NOMO-1 (cell line): Measurements from ENCODE around the gene EMX1.

Source experiments
- DNase-seq, 2 experiments: peaks; one replicate each; lab custom pipeline; 2025; ENCODE audit not compliant: unreplicated experiment in 2 of 2; lab: John Stamatoyannopoulos, UW

Gene EMX1

GRCh38 chr2:72924353-72925240, 7.3 kb downstream of the EMX1 start:
- no peak for DNase-seq

DNA sequence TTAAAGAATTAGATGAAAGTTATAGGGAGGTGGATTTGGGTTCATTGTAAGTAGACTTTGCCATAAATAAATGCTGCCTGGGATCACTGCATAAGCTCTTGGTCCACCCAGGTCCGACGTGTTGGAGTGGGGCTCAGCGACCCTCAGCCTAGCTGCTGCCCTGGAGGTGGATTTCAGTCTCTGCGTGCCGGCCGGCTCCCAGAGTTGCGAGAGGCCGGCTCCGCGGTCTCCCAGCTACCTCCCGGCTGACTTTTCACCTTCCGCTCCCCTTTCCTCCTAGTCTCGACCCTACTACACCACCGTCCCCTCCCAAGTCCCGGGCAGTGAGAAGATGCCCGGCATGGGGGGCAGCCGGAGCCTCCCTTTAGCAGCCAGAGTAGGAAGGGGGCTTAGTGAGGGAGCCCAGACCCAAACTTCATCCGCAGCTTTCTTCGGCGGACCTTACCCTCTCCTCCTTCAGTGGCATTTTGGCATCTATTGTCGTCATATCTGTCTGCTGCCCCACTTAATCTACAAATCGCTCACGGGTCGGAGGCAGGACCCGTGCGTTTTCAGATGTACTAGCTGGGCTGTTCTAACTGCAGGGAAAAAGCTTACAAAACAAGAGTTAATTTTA, 8.1 kb downstream of the EMX1 start:
- no peak for DNase-seq

DNA sequence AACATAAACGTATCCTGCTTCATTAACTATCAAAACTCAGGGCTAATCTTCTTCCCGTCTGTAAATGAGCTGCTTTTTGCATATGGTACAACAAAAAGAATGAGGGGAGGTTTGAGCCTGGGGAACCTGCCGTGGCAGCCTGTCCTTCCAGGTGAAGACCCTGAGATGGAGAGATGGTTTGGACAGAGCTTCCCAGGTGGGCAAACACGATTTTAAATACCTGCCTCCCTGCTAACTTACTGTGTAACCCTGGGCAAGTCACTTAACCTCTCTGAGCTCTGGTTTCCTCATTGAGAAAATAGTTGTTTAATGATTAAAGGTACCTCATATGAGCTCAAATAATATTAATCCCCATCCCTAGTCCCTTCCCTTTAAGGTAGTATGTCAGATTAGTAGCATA, 9.0 kb downstream of the EMX1 start:
- DNase-seq, result no peak

DNA sequence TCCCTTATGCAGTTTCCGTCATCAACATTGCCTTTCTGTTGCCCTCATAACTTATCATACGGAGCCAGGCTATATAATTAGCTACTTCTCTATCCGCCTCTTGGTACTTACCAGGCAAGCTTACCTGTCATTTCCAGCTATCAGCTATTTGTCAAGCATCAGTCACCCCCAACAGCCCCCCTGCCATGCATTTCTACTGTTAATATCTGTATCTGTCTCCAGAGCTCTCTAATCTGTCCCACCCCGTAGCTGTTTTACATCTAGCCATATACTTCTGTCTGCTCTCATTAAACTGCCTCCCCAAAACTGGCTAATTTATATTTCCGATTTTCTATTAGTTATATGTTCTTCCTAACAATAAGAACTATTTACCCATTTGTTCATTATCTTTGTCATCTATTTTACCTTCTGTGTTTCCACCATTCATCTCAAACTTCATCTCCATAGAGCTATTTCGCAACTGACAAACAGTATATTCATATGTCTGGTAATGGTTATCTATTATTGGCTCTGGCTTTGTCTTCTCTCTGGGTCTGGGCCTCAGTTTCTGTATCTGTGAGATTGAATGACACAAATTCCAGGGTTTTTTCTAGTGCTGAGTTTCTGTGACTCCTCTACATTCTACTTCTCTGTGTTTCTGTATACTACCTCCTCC, 9.6 kb downstream of the EMX1 start:
- DNase-seq, result peak in 1 of 2 experiments; percentile 12

DNA sequence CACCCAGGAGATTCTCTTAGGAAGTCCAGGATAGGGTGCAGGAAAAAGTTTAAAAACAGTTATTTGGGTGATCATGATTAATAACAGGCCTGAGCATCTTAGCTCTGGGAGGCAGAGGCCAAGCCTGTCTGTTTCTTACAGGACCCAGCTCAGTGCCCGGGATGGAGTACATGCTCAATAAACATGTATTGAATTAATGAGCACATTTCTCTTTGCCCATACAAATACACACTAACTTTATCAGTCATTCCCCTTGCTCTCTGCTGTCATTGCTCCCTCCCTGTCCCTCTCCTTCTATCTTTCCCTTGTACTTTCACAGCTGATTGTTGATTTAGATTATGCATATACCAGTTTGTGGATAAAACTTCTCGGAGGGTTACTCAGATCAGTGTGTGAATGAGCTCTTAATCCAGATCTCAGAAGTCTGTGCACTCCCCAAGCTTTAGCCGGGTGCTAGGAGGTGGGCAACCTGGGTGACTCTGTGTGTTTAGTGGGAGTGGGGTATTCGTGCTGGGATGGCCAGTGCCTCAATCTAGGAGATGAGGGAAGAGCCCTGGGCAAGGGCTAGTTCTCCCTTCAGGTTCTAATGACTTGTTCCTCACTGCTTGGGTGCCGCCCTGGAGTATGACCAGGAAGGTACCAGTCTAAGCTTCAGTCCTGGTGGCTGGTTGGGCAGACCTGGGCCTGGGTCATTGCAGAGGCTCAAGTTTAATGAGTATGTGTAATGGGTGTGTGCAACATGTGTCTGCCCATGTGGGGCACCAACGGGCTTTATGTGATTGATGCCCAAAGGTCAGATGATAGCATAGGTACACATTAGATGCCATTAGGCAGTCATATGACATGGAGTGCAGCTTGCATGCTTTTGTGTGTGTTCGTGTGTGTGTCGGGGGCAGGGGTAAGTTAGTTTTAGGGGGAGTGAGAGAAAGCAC, 10.6 kb downstream of the EMX1 start:
- no peak for DNase-seq

- DNase-seq, result no peak
Measured at GRCh38 chr2:72929010-72929409, 11.7 kb downstream of the EMX1 start.

GRCh38 chr2:72931280-72931910, 14.1 kb downstream of the EMX1 start:
- no peak for DNase-seq

DNA sequence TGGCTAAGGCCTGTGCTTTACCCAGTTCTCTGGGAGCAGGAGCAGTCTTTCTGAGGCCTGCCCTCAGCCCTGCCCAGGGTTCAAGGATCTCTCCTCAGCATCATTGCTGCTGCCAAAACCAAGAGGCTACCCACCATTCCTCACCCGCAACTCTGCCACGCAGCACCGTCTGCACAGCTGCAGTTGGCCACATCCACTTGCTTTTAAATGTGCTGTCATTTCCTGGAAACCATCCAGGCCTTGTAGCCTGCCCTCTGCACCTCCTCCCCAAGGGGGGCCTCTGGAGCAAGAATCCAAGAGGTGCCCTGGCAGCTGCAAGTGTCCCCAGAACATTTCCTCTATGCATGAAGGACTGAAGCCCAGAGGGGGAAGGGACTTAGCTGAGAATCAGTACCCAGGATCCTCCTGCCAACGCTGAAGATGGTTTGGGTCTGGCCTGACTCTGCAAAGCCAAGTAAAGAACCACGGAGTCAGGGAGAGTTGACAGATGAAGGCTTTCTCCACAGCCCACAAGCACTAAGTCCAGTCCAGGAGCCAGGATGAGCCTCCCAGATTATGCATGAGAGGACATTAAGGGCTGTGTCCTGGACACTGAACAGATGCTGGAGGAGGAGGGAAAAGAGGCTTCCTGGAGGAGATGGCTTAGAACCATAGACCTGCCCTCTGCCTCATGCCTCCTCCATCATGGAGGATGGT, 14.9 kb downstream of the EMX1 start:
- no peak for DNase-seq

GRCh38 chr2:72932805-72933204, 15.5 kb downstream of the EMX1 start:
- no peak for DNase-seq

- DNase-seq, result no peak
Measured at GRCh38 chr2:72933207-72933606, 15.9 kb downstream of the EMX1 start.

- no peak for DNase-seq
Measured at GRCh38 chr2:72933646-72934151, 16.4 kb downstream of the EMX1 start.

- DNase-seq, result peak in 1 of 2 experiments; percentile 6
Measured at GRCh38 chr2:72934683-72935610, 17.6 kb downstream of the EMX1 start.

DNA sequence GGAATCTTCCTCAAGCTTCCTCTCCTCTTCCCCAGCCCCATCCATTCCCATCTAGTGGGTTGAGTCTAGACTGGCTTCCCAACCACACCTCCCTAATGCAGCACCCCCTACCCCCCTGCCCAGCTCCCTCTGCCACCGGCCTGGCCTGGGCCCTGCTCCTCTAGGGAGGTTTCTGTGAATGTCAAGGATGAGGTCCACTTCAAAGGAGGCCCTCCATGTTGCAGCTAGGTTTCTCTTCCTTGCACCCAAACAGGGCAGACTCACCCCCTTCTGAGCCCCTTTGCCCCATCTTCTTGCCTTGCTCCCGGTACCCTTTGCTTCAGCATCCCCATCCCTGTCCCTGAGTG, 18.3 kb downstream of the EMX1 start:
- no peak for DNase-seq

DNA sequence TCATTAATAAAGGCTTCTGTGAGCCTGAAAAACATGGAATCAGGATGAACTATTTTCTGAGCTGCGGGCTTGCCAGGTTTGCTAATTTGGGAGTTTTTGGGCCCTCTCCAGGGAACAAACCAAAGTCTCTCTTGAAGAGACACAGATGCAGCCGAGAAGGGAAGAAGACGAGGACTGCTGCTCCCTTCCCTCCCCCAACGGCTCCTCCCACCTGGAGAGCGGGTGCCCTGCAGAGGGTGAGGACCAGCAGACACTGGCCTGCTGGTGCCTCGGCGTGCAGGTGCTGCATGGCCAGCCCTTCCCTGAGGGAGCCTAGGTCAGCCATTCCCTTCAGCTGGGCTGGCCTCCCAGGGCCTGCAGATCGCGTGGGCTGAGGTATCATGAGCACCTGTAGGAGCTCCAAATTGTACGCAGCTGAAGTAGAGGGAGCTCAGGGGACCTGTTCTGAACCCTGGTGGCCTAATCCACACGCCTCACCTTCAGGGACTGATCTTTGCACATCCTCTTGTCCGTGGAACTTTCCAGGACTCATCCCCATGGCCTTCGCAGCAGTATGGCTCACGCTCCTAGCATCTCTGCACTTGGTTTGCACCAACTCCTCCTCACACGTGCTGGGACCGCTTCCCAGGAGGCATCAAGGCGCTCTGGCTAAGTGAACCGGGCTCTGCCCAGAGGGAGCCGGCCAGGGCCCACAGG, 19.5 kb downstream of the EMX1 start:
- DNase-seq, result no peak

DNA sequence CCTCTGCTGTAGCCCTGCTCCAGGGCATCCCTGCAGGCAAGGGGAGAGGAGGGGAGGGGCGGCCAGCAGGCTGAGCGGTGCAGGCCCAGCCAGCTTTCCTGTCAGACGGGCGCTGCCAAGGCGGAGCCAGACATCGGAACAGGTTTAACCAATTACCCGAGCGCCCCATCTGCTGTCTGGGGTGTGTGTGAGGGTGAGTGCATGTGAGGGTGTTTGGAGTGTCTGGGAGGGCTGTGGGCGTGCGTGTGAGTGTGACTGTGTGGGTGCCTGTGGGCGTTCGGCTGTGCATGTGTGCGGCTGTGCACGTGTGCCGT, 20.0 kb downstream of the EMX1 start:
- no peak for DNase-seq

DNA sequence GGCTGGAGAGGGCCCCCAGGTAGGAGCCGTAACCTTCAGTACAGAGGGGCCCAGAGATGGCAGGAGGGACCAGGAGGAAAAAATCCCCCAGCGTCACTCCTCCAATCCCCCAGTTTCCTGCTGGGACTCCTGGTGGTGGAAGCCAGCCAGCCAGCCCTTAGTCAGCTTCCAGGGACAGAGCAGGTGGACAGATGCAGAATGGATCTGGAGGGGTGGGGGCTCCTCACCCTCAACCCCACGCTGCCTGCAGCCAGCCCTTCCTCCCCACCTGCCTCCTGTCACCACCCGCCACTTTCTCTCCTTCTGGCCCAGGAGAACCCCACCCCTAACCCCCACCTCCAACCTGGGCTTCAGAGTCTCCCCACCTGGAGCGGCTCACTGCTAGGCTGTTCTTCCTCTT, 21.1 kb downstream of the EMX1 start:
- DNase-seq, result no peak

DNA sequence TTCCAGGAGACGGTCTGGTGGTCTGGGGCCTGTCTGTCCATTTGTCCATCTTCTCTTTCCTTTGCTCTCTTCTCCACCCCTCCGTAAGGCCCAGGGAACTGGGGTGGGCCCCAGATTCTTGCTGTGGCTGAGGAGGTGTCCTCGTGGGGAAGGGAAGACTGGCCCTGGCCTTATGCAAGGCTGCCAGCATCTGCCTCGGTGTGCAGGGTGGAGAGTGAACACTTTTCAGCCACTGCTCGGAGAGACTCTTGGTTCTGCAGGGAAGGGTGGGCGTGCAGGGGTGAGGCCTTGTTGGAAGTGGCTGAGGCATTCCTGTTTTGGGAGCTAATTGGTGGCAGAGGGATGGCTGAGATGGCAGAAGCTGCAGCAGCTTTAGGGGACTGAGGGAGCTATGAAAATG, 23.0 kb downstream of the EMX1 start:
- DNase-seq, result no peak

GRCh38 chr2:72940786-72941185, 23.5 kb downstream of the EMX1 start:
- DNase-seq, result no peak
